Measurements from ENCODE around the gene ACTR10.
"Not testable (repeated sequence)": the region's sequence is repeated elsewhere in the genome, so short reads cannot be mapped to it uniquely, and the experiment has no call there.

The ACTR10 gene

GRCh38 chr14:58227096-58227819, 27.3 kb downstream of the ACTR10 start:
- no peak for DNase-seq

GRCh38 chr14:58238252-58239243, 38.6 kb downstream of the ACTR10 start:
- DNase-seq: no peak

GRCh38 chr14:58239244-58240195, 39.6 kb downstream of the ACTR10 start:
- DNase-seq: peak; percentile 26 to 27

- DNase-seq: peak; percentile 71
These were observed 44.0 kb downstream of the ACTR10 start for GRCh38 chr14:58243790-58244555.

- peak; percentile 97 to 98 for DNase-seq
These were observed 44.8 kb downstream of the ACTR10 start, which contains the start of gene PSMA3 for GRCh38 chr14:58244556-58245387. Gene PSMA3 (plus strand): TSS chr14:58244843. CDS start chr14:58244921, 78 bp downstream.

GRCh38 chr14:58245562-58245961, 45.6 kb downstream of the ACTR10 start:
- no peak for DNase-seq

- no peak for DNase-seq
These were observed 49.7 kb downstream of the ACTR10 start for GRCh38 chr14:58249611-58250010.

GRCh38 chr14:58258156-58258555, 58.2 kb downstream of the ACTR10 start:
- no peak for DNase-seq

- not testable (repeated sequence) for DNase-seq
These were observed 62.1 kb downstream of the ACTR10 start for GRCh38 chr14:58262005-58262404.

GRCh38 chr14:58265401-58265800, 65.5 kb downstream of the ACTR10 start:
- no peak for DNase-seq

GRCh38 chr14:58270628-58271027, 70.7 kb downstream of the ACTR10 start:
- no peak for DNase-seq

- DNase-seq: no peak
These were observed 72.8 kb downstream of the ACTR10 start for GRCh38 chr14:58272588-58273372.

- DNase-seq: no peak
These were observed 74.9 kb downstream of the ACTR10 start for GRCh38 chr14:58274881-58275280.

GRCh38 chr14:58275527-58276190, 75.7 kb downstream of the ACTR10 start:
- DNase-seq: no peak

GRCh38 chr14:58276208-58276607, 76.3 kb downstream of the ACTR10 start:
- no peak for DNase-seq

- DNase-seq: no peak
These were observed 78.2 kb downstream of the ACTR10 start for GRCh38 chr14:58278177-58278576.

- no peak for DNase-seq
These were observed 81.2 kb downstream of the ACTR10 start for GRCh38 chr14:58280954-58281787.

- no peak for DNase-seq
These were observed 82.0 kb downstream of the ACTR10 start for GRCh38 chr14:58281969-58282368.

Measured in SHP77 (cell line).